DOHH2 (cell line): ENCODE data around the gene RASA2.

Experiments
- CTCF ChIP-seq: fragments of 200-600 bp; sonication (generic); IDR thresholded peaks from one replicate; pipeline ENCODE4 v1.5.1; 2014; ENCODE audit warnings: antibody characterized with exemption, mild to moderate bottlenecking, low read depth, low read length; ENCODE audit not compliant: poor library complexity, severe bottlenecking
- EZH2phosphoT487 ChIP-seq: fragments of 200-600 bp; sonication (generic); IDR thresholded peaks from 2 replicates; pipeline ENCODE4 v1.6.1; 2017; ENCODE audit warnings: borderline replicate concordance, mild to moderate bottlenecking, antibody characterized with exemption, low read length, moderate library complexity, mixed read lengths

DNA sequence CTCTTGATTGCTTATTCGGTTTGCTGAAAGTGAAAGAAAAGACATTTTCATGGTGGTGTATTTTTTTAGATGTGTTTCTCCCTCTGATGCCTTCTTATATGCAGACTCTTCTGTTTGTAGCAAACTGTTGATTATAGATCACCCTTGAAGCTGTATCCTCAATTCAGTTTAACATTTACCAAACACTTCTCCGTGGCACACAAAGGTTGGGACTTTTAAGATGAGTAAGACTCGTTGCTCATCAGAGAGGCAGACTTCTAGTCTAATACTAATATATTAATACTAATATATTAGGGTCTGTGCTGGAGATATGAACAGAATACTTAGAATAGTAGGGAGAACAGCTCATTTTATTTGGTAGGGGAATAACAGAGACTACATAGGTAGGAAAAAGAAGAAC, 32.8 kb downstream of the RASA2 start:
- TF ChIP-seq CTCF: no peak
- no peak for TF ChIP-seq EZH2phosphoT487
